ENCODE results near the gene ERBB2.

DNA sequence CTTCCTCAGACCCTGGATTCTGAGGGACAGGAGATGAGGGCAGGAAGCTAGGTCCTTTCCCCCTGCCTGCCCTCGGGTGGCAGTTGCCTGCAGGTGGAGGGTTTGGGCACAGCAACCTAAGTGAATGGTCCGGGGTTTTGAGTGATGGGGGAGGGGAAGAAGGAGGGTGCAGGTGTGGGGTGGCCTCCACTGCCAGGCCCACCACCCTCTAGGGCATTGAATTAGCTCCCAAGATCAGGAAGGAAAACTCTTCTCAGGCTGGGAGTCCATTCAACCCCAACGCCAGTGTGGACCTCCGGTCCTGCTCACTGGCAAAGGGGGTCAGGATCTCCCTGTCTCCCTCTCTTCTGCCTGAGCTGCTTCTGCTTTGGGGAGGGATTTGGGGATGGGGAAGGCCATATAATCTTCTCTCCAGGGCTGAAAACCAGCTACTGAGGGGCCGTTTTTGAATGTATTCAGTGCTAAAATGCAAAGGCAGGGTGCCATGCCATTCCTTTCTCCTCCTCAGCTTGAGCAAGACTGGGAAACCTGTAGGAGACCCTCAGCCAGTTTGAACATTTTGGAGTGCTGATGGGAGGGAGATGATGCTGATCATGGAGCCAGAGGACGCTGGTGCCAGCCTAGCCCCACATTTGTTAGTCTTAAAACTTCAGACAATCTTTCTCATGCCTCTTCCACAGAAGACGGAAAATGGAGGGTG is 56.7 kb downstream of the ERBB2 start:
- TF ChIP-seq POLR2AphosphoS5 (IDR thresholded peaks at IDR 0.05; ENCODE audit: insufficient read depth in 1 of 2, low read depth in 1 of 2) (no peak), CTCF (IDR thresholded peaks at IDR 0.05) (no peak), POLR2A (IDR thresholded peaks at IDR 0.05) (no peak)

Measured in vagina (tissue), 2 donors.